HEK293 (cell line): ENCODE data around the gene GPS1.

Experiments
- GLIS1 ChIP-seq: fragments of 450-650 bp; formaldehyde crosslinking; IDR thresholded peaks from 2 replicates; pipeline ENCODE4 v1.5.1; 2016; ENCODE audit warnings: missing biosample characterization, missing genetic modification characterization
- HOXD13 ChIP-seq: sonication (generic); formaldehyde crosslinking; IDR thresholded peaks from 2 replicates; pipeline ENCODE4 v1.8.0; 2022; ENCODE audit warnings: missing genetic modification reagents, borderline replicate concordance
- KLF10 ChIP-seq: fragments of 450-650 bp; IDR thresholded peaks from 2 replicates; pipeline ENCODE4 v1.5.1; 2018; ENCODE audit warnings: missing biosample characterization, mild to moderate bottlenecking, missing genetic modification characterization
- KLF7 ChIP-seq: fragments of 450-650 bp; formaldehyde crosslinking; IDR thresholded peaks from 2 replicates; pipeline ENCODE4 v1.5.1; 2016; ENCODE audit warnings: missing biosample characterization, missing genetic modification characterization, borderline replicate concordance
- MYNN ChIP-seq: fragments of 450-650 bp; formaldehyde crosslinking; IDR thresholded peaks from 2 replicates; pipeline ENCODE4 v1.5.1; 2016; ENCODE audit warnings: missing biosample characterization, missing genetic modification characterization, borderline replicate concordance
- ZBTB20 ChIP-seq: fragments of 450-650 bp; formaldehyde crosslinking; IDR thresholded peaks from 2 replicates; pipeline ENCODE4 v1.5.1; 2016; ENCODE audit warnings: missing biosample characterization, missing genetic modification characterization
- ZBTB48 ChIP-seq: fragments of 450-650 bp; formaldehyde crosslinking; IDR thresholded peaks from 2 replicates; pipeline ENCODE4 v1.5.1; 2016; ENCODE audit warnings: missing biosample characterization, missing genetic modification characterization
- ZBTB8A ChIP-seq: fragments of 450-650 bp; formaldehyde crosslinking; IDR thresholded peaks from 2 replicates; pipeline ENCODE4 v1.5.1; 2016; ENCODE audit warnings: missing biosample characterization, missing genetic modification characterization
- ZFHX2 ChIP-seq: fragments of 450-650 bp; formaldehyde crosslinking; conservative IDR thresholded peaks from 2 replicates; pipeline ENCODE4 v1.5.1; 2016; ENCODE audit warnings: missing biosample characterization, missing genetic modification characterization
- ZIC2 ChIP-seq: fragments of 450-650 bp; formaldehyde crosslinking; IDR thresholded peaks from 2 replicates; pipeline ENCODE4 v1.5.1; 2016; ENCODE audit warnings: missing biosample characterization, missing genetic modification characterization
- ZNF24 ChIP-seq: fragments of 450-650 bp; formaldehyde crosslinking; IDR thresholded peaks from 2 replicates; pipeline ENCODE4 v1.5.1; 2016; ENCODE audit warnings: missing biosample characterization, missing genetic modification characterization
- ZNF274 ChIP-seq, 2 experiments: fragments of 200-500 bp in 1 of 2; fragments of 450-650 bp in 1 of 2; sonication (Bioruptor generic) in 1 of 2; formaldehyde crosslinking in 1 of 2; IDR thresholded peaks; 2 replicates each; pipeline versions ENCODE4 v1.5.1 to v1.6.1; 2014 to 2016; ENCODE audit warnings: borderline replicate concordance in 1 of 2, inconsistent platforms in 1 of 2, low read length in 1 of 2, missing biosample characterization in 1 of 2, missing genetic modification characterization in 1 of 2
- ZNF416 ChIP-seq: fragments of 450-650 bp; formaldehyde crosslinking; IDR thresholded peaks from 2 replicates; pipeline ENCODE4 v1.5.1; 2016; ENCODE audit warnings: missing biosample characterization, missing genetic modification characterization
- ZNF423 ChIP-seq: fragments of 450-650 bp; formaldehyde crosslinking; IDR thresholded peaks from 2 replicates; pipeline ENCODE4 v1.5.1; 2016; ENCODE audit warnings: missing biosample characterization, missing genetic modification characterization
- ZNF473 ChIP-seq: fragments of 450-650 bp; formaldehyde crosslinking; IDR thresholded peaks from 2 replicates; pipeline ENCODE4 v1.5.1; 2017; ENCODE audit warnings: missing biosample characterization, missing genetic modification characterization
- ZNF518A ChIP-seq: fragments of 450-650 bp; formaldehyde crosslinking; conservative IDR thresholded peaks from 2 replicates; pipeline ENCODE4 v1.5.1; 2016; ENCODE audit warnings: low read depth, missing biosample characterization, missing genetic modification characterization
- ZNF560 ChIP-seq: fragments of 450-650 bp; formaldehyde crosslinking; IDR thresholded peaks from 2 replicates; pipeline ENCODE4 v1.5.1; 2017; ENCODE audit warnings: missing biosample characterization, missing genetic modification characterization, borderline replicate concordance
- ZNF600 ChIP-seq: fragments of 450-650 bp; formaldehyde crosslinking; IDR thresholded peaks from 2 replicates; pipeline ENCODE4 v1.5.1; 2016; ENCODE audit warnings: missing biosample characterization, missing genetic modification characterization
- ZNF660 ChIP-seq: fragments of 450-650 bp; IDR thresholded peaks from 2 replicates; pipeline ENCODE4 v1.5.1; 2018; ENCODE audit warnings: missing biosample characterization, mild to moderate bottlenecking, missing genetic modification characterization
- ZSCAN18 ChIP-seq: fragments of 450-650 bp; formaldehyde crosslinking; IDR thresholded peaks from 2 replicates; pipeline ENCODE4 v1.5.1; 2016; ENCODE audit warnings: missing biosample characterization, missing genetic modification characterization
- TF ChIP-seq, protein P1 (sequence below): fragments of 450-650 bp; formaldehyde crosslinking; IDR thresholded peaks from 2 replicates; pipeline ENCODE4 v1.5.1; 2016; ENCODE audit warnings: missing biosample characterization, missing genetic modification characterization
- TF ChIP-seq, protein P2 (sequence below): fragments of 450-650 bp; formaldehyde crosslinking; IDR thresholded peaks from 2 replicates; pipeline ENCODE4 v1.5.1; 2017; ENCODE audit warnings: missing biosample characterization, missing genetic modification characterization
- TF ChIP-seq, protein P3 (sequence below): fragments of 450-650 bp; formaldehyde crosslinking; optimal IDR thresholded peaks from 2 replicates; pipeline ENCODE3; 2016; ENCODE audit warnings: missing biosample characterization, mild to moderate bottlenecking, missing genetic modification characterization

GPS1 gene

DNA sequence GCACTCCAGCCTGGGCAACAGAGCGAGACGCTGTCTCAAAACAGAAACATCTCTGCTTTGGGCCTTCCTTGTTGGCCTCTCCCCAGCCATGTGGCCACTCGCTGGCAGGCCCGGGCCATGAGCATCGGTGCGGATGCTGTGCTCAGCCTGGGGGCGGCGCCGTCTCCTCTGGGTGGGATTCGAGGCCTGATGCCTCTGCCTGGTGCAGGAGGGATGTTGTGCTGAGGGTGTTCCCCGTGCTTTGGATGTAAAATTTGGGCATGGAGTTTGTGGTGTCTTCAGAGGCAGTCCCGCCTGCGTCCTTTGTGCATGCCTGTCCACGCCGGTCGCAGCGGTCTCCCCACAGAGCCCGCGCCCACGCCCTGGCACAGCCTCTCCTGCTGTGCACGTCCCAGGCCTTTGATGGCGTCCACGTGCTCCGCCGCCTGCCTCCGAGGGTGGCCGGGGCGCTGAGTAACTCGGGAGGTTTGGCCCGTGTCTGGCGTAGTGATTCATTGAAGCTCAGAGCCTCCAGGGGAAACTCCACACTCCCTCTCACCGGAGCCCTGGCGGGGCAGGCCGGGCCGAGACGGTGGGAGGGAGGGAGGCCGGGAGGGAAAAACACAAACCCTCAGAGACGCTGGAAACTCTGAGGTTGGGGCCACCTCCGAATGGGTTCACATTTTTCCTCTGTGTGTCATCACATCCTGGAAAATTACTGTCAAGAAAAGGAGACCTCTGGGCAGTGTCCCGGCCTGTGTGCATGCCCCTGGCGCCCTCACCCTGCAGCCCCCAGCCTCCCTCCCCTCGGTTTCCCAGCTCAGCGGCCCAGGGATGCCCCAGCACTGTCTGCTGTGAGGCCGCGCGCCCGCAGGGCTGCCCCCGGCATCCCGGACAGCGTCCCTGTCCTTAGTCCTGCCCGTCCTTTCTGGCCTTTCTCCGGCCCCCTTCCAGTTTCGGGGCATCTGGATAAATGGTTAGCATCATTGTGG, 48.0 kb upstream of the GPS1 start (continued):
- TF ChIP-seq, protein P1, sequence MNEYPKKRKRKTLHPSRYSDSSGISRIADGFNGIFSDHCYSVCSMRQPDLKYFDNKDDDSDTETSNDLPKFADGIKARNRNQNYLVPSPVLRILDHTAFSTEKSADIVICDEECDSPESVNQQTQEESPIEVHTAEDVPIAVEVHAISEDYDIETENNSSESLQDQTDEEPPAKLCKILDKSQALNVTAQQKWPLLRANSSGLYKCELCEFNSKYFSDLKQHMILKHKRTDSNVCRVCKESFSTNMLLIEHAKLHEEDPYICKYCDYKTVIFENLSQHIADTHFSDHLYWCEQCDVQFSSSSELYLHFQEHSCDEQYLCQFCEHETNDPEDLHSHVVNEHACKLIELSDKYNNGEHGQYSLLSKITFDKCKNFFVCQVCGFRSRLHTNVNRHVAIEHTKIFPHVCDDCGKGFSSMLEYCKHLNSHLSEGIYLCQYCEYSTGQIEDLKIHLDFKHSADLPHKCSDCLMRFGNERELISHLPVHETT (tag by site-specific recombination): peak; percentile 28; the same call in 1 of the 2 replicates
- TF ChIP-seq ZNF600 (tag by site-specific recombination): peak; percentile 91
- no peak for TF ChIP-seq ZSCAN18 (tag by site-specific recombination)
- peak; percentile 90 for TF ChIP-seq ZFHX2 (tag by site-specific recombination)
- TF ChIP-seq ZNF274 (IDR thresholded peaks at IDR 0.05; ENCODE audit: low read length): no peak
- TF ChIP-seq ZNF274 (tag by site-specific recombination; IDR thresholded peaks at IDR 0.05; ENCODE audit: borderline replicate concordance): no peak
- TF ChIP-seq, protein P2, sequence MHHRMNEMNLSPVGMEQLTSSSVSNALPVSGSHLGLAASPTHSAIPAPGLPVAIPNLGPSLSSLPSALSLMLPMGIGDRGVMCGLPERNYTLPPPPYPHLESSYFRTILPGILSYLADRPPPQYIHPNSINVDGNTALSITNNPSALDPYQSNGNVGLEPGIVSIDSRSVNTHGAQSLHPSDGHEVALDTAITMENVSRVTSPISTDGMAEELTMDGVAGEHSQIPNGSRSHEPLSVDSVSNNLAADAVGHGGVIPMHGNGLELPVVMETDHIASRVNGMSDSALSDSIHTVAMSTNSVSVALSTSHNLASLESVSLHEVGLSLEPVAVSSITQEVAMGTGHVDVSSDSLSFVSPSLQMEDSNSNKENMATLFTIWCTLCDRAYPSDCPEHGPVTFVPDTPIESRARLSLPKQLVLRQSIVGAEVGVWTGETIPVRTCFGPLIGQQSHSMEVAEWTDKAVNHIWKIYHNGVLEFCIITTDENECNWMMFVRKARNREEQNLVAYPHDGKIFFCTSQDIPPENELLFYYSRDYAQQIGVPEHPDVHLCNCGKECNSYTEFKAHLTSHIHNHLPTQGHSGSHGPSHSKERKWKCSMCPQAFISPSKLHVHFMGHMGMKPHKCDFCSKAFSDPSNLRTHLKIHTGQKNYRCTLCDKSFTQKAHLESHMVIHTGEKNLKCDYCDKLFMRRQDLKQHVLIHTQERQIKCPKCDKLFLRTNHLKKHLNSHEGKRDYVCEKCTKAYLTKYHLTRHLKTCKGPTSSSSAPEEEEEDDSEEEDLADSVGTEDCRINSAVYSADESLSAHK (tag by site-specific recombination): no peak
- TF ChIP-seq, protein P3, sequence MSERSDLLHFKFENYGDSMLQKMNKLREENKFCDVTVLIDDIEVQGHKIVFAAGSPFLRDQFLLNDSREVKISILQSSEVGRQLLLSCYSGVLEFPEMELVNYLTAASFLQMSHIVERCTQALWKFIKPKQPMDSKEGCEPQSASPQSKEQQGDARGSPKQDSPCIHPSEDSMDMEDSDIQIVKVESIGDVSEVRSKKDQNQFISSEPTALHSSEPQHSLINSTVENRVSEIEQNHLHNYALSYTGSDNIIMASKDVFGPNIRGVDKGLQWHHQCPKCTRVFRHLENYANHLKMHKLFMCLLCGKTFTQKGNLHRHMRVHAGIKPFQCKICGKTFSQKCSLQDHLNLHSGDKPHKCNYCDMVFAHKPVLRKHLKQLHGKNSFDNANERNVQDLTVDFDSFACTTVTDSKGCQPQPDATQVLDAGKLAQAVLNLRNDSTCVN (tag by site-specific recombination): peak; percentile 43
- TF ChIP-seq MYNN (tag by site-specific recombination): no peak
- TF ChIP-seq ZNF473 (tag by site-specific recombination): no peak
- TF ChIP-seq ZBTB48 (tag by site-specific recombination): no peak
- TF ChIP-seq ZNF416 (tag by site-specific recombination): no peak
- TF ChIP-seq HOXD13 (CRISPR knock-in tag): no peak
- TF ChIP-seq ZIC2 (tag by site-specific recombination): peak; percentile 98
- TF ChIP-seq ZNF24: no peak
- TF ChIP-seq ZNF518A (tag by site-specific recombination): no peak
- TF ChIP-seq KLF7 (tag by site-specific recombination): no peak
- peak; percentile 53 for TF ChIP-seq GLIS1 (tag by site-specific recombination)
- peak; percentile 78; the same call in 1 of the 2 replicates for TF ChIP-seq ZNF423 (tag by site-specific recombination)
- TF ChIP-seq KLF10 (tag by site-specific recombination): no peak
- peak; percentile 95 for TF ChIP-seq ZNF660
- peak; percentile 66; the same call in 1 of the 2 replicates for TF ChIP-seq ZBTB20 (tag by site-specific recombination)
- TF ChIP-seq ZBTB8A: peak; percentile 61; the same call in 1 of the 2 replicates
- TF ChIP-seq ZNF560 (tag by site-specific recombination): no peak
